BLaER1 treated with 17β-estradiol and CSF1 and Interleukin-3, amounts not matched to agents 10 nM and 100 nM (cell line): ENCODE data around the gene PNPLA3.

Source experiments
- H3K27ac ChIP-seq, 11 experiments: shearing (Covaris generic); formaldehyde crosslinking; 2 replicates each; pipeline ENCODE4 v1.8.1; 2022
- H3K27me3 ChIP-seq, 11 experiments: shearing (Covaris generic); formaldehyde crosslinking; 2 replicates each; pipeline ENCODE4 v1.8.1; 2022
- H3K36me3 ChIP-seq, 11 experiments: shearing (Covaris generic); formaldehyde crosslinking; 2 replicates each; pipeline ENCODE4 v1.8.1; 2022
- H3K4me1 ChIP-seq, 10 experiments: shearing (Covaris generic); formaldehyde crosslinking; 2 replicates each; pipeline ENCODE4 v1.8.1; 2022
- H3K4me2 ChIP-seq, 11 experiments: shearing (Covaris generic); formaldehyde crosslinking; 2 replicates each; pipeline ENCODE4 v1.8.1; 2022
- H3K4me3 ChIP-seq, 10 experiments: shearing (Covaris generic); formaldehyde crosslinking; 2 replicates each; pipeline ENCODE4 v1.8.1; 2022
- H3K9ac ChIP-seq, 11 experiments: shearing (Covaris generic); formaldehyde crosslinking; 2 replicates each; pipeline ENCODE4 v1.8.1; 2022
- H3K9me3 ChIP-seq, 11 experiments: shearing (Covaris generic); formaldehyde crosslinking; replicated peaks in 1 of 11; 2 replicates each; pipeline ENCODE4 v1.8.1; 2022
- H4K20me1 ChIP-seq, 11 experiments: shearing (Covaris generic); formaldehyde crosslinking; 2 replicates each; pipeline ENCODE4 v1.8.1; 2022
- Cebpa-rat ChIP-seq, 11 experiments: shearing (Covaris generic); IDR thresholded peaks; 2 replicates each; pipeline ENCODE4 v1.8.1; 2022

PNPLA3 gene

GRCh38 chr22:43988960-43989359 is 65.4 kb downstream of the PNPLA3 start:
- no peak overlapping the region for H3K4me2 ChIP-seq
- TF ChIP-seq Cebpa-rat (IDR thresholded peaks at IDR 0.05): no peak
- H3K27me3 ChIP-seq: no peaks in the 10 kb centered on the region
- H4K20me1 ChIP-seq: peaks cover 0 to 26% (median 18%) of the 10 kb centered on the region in 11 experiments; a peak in 15 of 22 replicates
- H3K4me1 ChIP-seq: peaks cover 7 to 11% (median 8%) of the 10 kb centered on the region in 10 experiments
- no peak overlapping the region for H3K4me3 ChIP-seq
- H3K36me3 ChIP-seq: peaks cover 83 to 95% (median 90%) of the 10 kb centered on the region in 11 experiments
- no peak overlapping the region for H3K9ac ChIP-seq
- no peak overlapping the region for H3K27ac ChIP-seq
- no peaks in the 10 kb centered on the region for H3K9me3 ChIP-seq

GRCh38 chr22:43990044-43990443 is 66.4 kb downstream of the PNPLA3 start:
- Histone ChIP-seq H3K4me1 (peaks cover 13 to 21% (median 17%) of the 10 kb centered on the region in 10 experiments), H3K36me3 (peaks cover 73 to 95% (median 89%) of the 10 kb centered on the region in 11 experiments), H3K4me2 (no peak overlapping the region), H3K4me3 (no peak overlapping the region), H4K20me1 (peaks cover 0 to 35% (median 28%) of the 10 kb centered on the region in 11 experiments; a peak in 16 of 22 replicates), H3K9ac (no peak overlapping the region), H3K9me3 (no peaks in the 10 kb centered on the region), H3K27ac (no peak overlapping the region), H3K27me3 (no peaks in the 10 kb centered on the region)
- no peak for TF ChIP-seq Cebpa-rat (IDR thresholded peaks at IDR 0.05)

GRCh38 chr22:43991316-43992020 is 67.9 kb downstream of the PNPLA3 start:
- Histone ChIP-seq H3K4me2 (no peak overlapping the region), H3K4me3 (no peak overlapping the region), H4K20me1 (peaks cover 0 to 43% (median 34%) of the 10 kb centered on the region in 11 experiments; a peak in 17 of 22 replicates), H3K9ac (no peak overlapping the region), H3K9me3 (no peaks in the 10 kb centered on the region), H3K4me1 (peaks cover 25 to 36% (median 31%) of the 10 kb centered on the region in 10 experiments), H3K27ac (no peak overlapping the region; a peak in 1 of 22 replicates), H3K36me3 (peaks cover 59 to 88% (median 77%) of the 10 kb centered on the region in 11 experiments), H3K27me3 (no peaks in the 10 kb centered on the region)
- TF ChIP-seq Cebpa-rat (IDR thresholded peaks at IDR 0.05): no peak

- H3K27ac ChIP-seq: no peak overlapping the region
- no peaks in the 10 kb centered on the region for H3K27me3 ChIP-seq
- H3K4me3 ChIP-seq: no peak overlapping the region
- no peak overlapping the region for H3K4me2 ChIP-seq
- no peak for TF ChIP-seq Cebpa-rat (IDR thresholded peaks at IDR 0.05)
- H3K9me3 ChIP-seq: no peaks in the 10 kb centered on the region
- peaks cover 28 to 42% (median 37%) of the 10 kb centered on the region in 10 experiments for H3K4me1 ChIP-seq
- no peak overlapping the region for H3K9ac ChIP-seq
- peaks cover 0 to 43% (median 34%) of the 10 kb centered on the region in 11 experiments; a peak in 17 of 22 replicates for H4K20me1 ChIP-seq
- peaks cover 59 to 88% (median 76%) of the 10 kb centered on the region in 11 experiments for H3K36me3 ChIP-seq
These were observed 68.8 kb downstream of the PNPLA3 start for GRCh38 chr22:43992331-43992821.

- H3K36me3 ChIP-seq: peaks cover 63 to 88% (median 77%) of the 10 kb centered on the region in 11 experiments
- H3K27ac ChIP-seq: peak overlapping the region in 4 of 11 experiments; percentile 16 to 47 (median 21); a peak in 6 of 22 replicates
- H3K4me1 ChIP-seq: peaks cover 28 to 42% (median 37%) of the 10 kb centered on the region in 10 experiments
- no peaks in the 10 kb centered on the region for H3K27me3 ChIP-seq
- peak overlapping the region in 4 of 11 experiments; percentile 28 to 52 (median 33); a peak in 4 of 22 replicates for H3K9ac ChIP-seq
- TF ChIP-seq Cebpa-rat (IDR thresholded peaks at IDR 0.05): no peak
- H3K9me3 ChIP-seq: no peaks in the 10 kb centered on the region
- peaks cover 0 to 43% (median 34%) of the 10 kb centered on the region in 11 experiments; a peak in 17 of 22 replicates for H4K20me1 ChIP-seq
- H3K4me2 ChIP-seq: peak overlapping the region; percentile 5 to 59 (median 49); a peak in 19 of 22 replicates
- no peak overlapping the region for H3K4me3 ChIP-seq
These were observed 69.6 kb downstream of the PNPLA3 start for GRCh38 chr22:43993072-43993760.

- no peak for TF ChIP-seq Cebpa-rat (IDR thresholded peaks at IDR 0.05)
- peaks cover 0 to 42% (median 34%) of the 10 kb centered on the region in 11 experiments; a peak in 17 of 22 replicates for H4K20me1 ChIP-seq
- peak overlapping the region in 10 of 11 experiments; percentile 22 to 59 (median 51); a peak in 19 of 22 replicates for H3K4me2 ChIP-seq
- H3K27me3 ChIP-seq: no peaks in the 10 kb centered on the region
- H3K4me3 ChIP-seq: no peak overlapping the region
- H3K9me3 ChIP-seq: no peaks in the 10 kb centered on the region
- H3K4me1 ChIP-seq: peaks cover 28 to 45% (median 38%) of the 10 kb centered on the region in 10 experiments
- H3K36me3 ChIP-seq: peaks cover 63 to 88% (median 77%) of the 10 kb centered on the region in 11 experiments
- H3K27ac ChIP-seq: peak overlapping the region in 3 of 11 experiments; percentile 19 to 47 (median 30); a peak in 3 of 22 replicates
- peak overlapping the region in 5 of 11 experiments; percentile 7 to 52 (median 32); a peak in 8 of 22 replicates for H3K9ac ChIP-seq
These were observed 70.4 kb downstream of the PNPLA3 start for GRCh38 chr22:43994006-43994405.

GRCh38 chr22:43994416-43994815 is 70.8 kb downstream of the PNPLA3 start:
- Histone ChIP-seq H3K36me3 (peaks cover 63 to 88% (median 77%) of the 10 kb centered on the region in 11 experiments), H3K9me3 (no peaks in the 10 kb centered on the region), H4K20me1 (peaks cover 0 to 42% (median 34%) of the 10 kb centered on the region in 11 experiments; a peak in 17 of 22 replicates), H3K4me2 (peak overlapping the region in 8 of 11 experiments; percentile 29 to 59 (median 54); a peak in 16 of 22 replicates), H3K27me3 (no peaks in the 10 kb centered on the region), H3K9ac (peak overlapping the region in 2 of 11 experiments; percentile 32 to 52; a peak in 3 of 22 replicates), H3K27ac (peak overlapping the region in 2 of 11 experiments; percentile 19 to 47; a peak in 3 of 22 replicates), H3K4me1 (peaks cover 28 to 49% (median 41%) of the 10 kb centered on the region in 10 experiments), H3K4me3 (no peak overlapping the region)
- no peak for TF ChIP-seq Cebpa-rat (IDR thresholded peaks at IDR 0.05)

GRCh38 chr22:43995057-43995685 is 71.6 kb downstream of the PNPLA3 start:
- H3K36me3 ChIP-seq: peaks cover 57 to 86% (median 73%) of the 10 kb centered on the region in 11 experiments
- H3K9me3 ChIP-seq: no peaks in the 10 kb centered on the region
- H3K4me3 ChIP-seq: peak overlapping the region in 7 of 10 experiments; percentile 51 to 70 (median 54); a peak in 8 of 20 replicates
- no peak for TF ChIP-seq Cebpa-rat (IDR thresholded peaks at IDR 0.05)
- H3K4me2 ChIP-seq: peak overlapping the region; percentile 77 to 96 (median 90)
- peak overlapping the region in 5 of 11 experiments; percentile 49 to 69 (median 62); a peak in 8 of 22 replicates for H3K27ac ChIP-seq
- H3K27me3 ChIP-seq: no peaks in the 10 kb centered on the region
- H4K20me1 ChIP-seq: peaks cover 0 to 42% (median 34%) of the 10 kb centered on the region in 11 experiments; a peak in 17 of 22 replicates
- H3K4me1 ChIP-seq: peaks cover 28 to 53% (median 47%) of the 10 kb centered on the region in 10 experiments
- peak overlapping the region in 3 of 11 experiments; percentile 59 to 72 (median 60); a peak in 8 of 22 replicates for H3K9ac ChIP-seq
